Kidney glomerular epithelial cell (primary cell): Measurements from ENCODE around the gene SDR42E1.
"Not testable (repeated sequence)": the region's sequence is repeated elsewhere in the genome, so short reads cannot be mapped to it uniquely, and the experiment has no call there.

Experiments
- DNase-seq: peaks from one replicate; lab custom pipeline; 2025; lab: John Stamatoyannopoulos, UW

Gene SDR42E1

GRCh38 chr16:82037251-82037650, 26.0 kb upstream of the SDR42E1 start:
- no peak for DNase-seq

- peak; percentile 95 for DNase-seq
Measured at GRCh38 chr16:82034981-82035612, 23.8 kb upstream of the SDR42E1 start, which contains the start of gene HSD17B2. Gene HSD17B2, plus strand, starts transcription at chr16:82035253. Its CDS starts 172 bp downstream, at chr16:82035425.

- DNase-seq, result no peak
Measured at GRCh38 chr16:82033683-82034300, 22.5 kb upstream of the SDR42E1 start.

GRCh38 chr16:82033006-82033405, 21.7 kb upstream of the SDR42E1 start:
- no peak for DNase-seq

- DNase-seq, result peak; percentile 60
Measured at GRCh38 chr16:82031116-82032084, 20.1 kb upstream of the SDR42E1 start.

- DNase-seq, result no peak
Measured at GRCh38 chr16:82027629-82028064, 16.4 kb upstream of the SDR42E1 start.

GRCh38 chr16:82024883-82025282, 13.6 kb upstream of the SDR42E1 start:
- no peak for DNase-seq

GRCh38 chr16:82024316-82024715, 13.0 kb upstream of the SDR42E1 start:
- no peak for DNase-seq

GRCh38 chr16:82023206-82023605, 11.9 kb upstream of the SDR42E1 start:
- no peak for DNase-seq

- no peak for DNase-seq
Measured at GRCh38 chr16:82020051-82020450, 8.8 kb upstream of the SDR42E1 start.

GRCh38 chr16:82019535-82019934, 8.3 kb upstream of the SDR42E1 start:
- no peak for DNase-seq

GRCh38 chr16:82017911-82018568, 6.8 kb upstream of the SDR42E1 start:
- DNase-seq, result no peak

- no peak for DNase-seq
Measured at GRCh38 chr16:82016964-82017363, 5.7 kb upstream of the SDR42E1 start.

- DNase-seq, result peak; percentile 38
Measured at GRCh38 chr16:82016263-82016662, 5.0 kb upstream of the SDR42E1 start.

- no peak for DNase-seq
Measured at GRCh38 chr16:82013139-82013538, 1.9 kb upstream of the SDR42E1 start.

GRCh38 chr16:82010649-82011048, 621 bp downstream of the SDR42E1 start:
- no peak for DNase-seq

GRCh38 chr16:82009789-82010188, 1.5 kb downstream of the SDR42E1 start:
- DNase-seq, result not testable (repeated sequence)

GRCh38 chr16:82008957-82009592, 2.2 kb downstream of the SDR42E1 start:
- no peak for DNase-seq

- DNase-seq, result no peak
Measured at GRCh38 chr16:82007189-82007588, 4.1 kb downstream of the SDR42E1 start.

- no peak for DNase-seq
Measured at GRCh38 chr16:82006036-82006435, 5.2 kb downstream of the SDR42E1 start.

GRCh38 chr16:82005027-82005830, 6.0 kb downstream of the SDR42E1 start:
- no peak for DNase-seq
